HG03025 (cell line): Measurements from ENCODE around the gene LRP8.

ENCODE experiments used
- ATAC-seq: cut with Tn5 transposase; IDR thresholded peaks from one replicate; pipeline ENCODE4 v1.9.1; 2021; ENCODE audit warnings: mild to moderate bottlenecking, moderate library complexity; ENCODE audit not compliant: unreplicated experiment, low FRiP score

LRP8 gene

GRCh38 chr1:53341521-53341895 lies 13.6 kb upstream of the LRP8 start:
- no peak for ATAC-seq

GRCh38 chr1:53340660-53341520 lies 13.0 kb upstream of the LRP8 start:
- no peak for ATAC-seq

GRCh38 chr1:53339736-53340635 lies 12.1 kb upstream of the LRP8 start:
- no peak for ATAC-seq

GRCh38 chr1:53338423-53338822 lies 10.6 kb upstream of the LRP8 start:
- no peak for ATAC-seq

GRCh38 chr1:53337499-53337898 lies 9.6 kb upstream of the LRP8 start:
- no peak for ATAC-seq

GRCh38 chr1:53336146-53336545 lies 8.3 kb upstream of the LRP8 start:
- ATAC-seq = no peak

GRCh38 chr1:53335661-53336060 lies 7.8 kb upstream of the LRP8 start:
- ATAC-seq = no peak

GRCh38 chr1:53334781-53335180 lies 6.9 kb upstream of the LRP8 start:
- ATAC-seq = no peak

GRCh38 chr1:53334312-53334711 lies 6.4 kb upstream of the LRP8 start:
- no peak for ATAC-seq

GRCh38 chr1:53332833-53333232 lies 5.0 kb upstream of the LRP8 start:
- ATAC-seq = no peak

- no peak for ATAC-seq
These were observed 4.3 kb upstream of the LRP8 start for GRCh38 chr1:53332186-53332564.

- no peak for ATAC-seq
These were observed 3.7 kb upstream of the LRP8 start for GRCh38 chr1:53331446-53332185.

GRCh38 chr1:53330819-53331218 lies 2.9 kb upstream of the LRP8 start:
- ATAC-seq = no peak

- no peak for ATAC-seq
These were observed 950 bp upstream of the LRP8 start for GRCh38 chr1:53328541-53329499.

- peak; percentile 0 for ATAC-seq
These were observed 522 bp downstream of the LRP8 start for GRCh38 chr1:53327182-53327913.

GRCh38 chr1:53326598-53327181 lies 1.2 kb downstream of the LRP8 start:
- peak; percentile 14 for ATAC-seq

GRCh38 chr1:53326088-53326597 lies 1.7 kb downstream of the LRP8 start:
- peak; percentile 86 for ATAC-seq

- no peak for ATAC-seq
These were observed 2.4 kb downstream of the LRP8 start for GRCh38 chr1:53325326-53326087.
